ENCODE data around the gene TEDDM1. TPM values are rescaled to one million over a fixed set of nuclear protein-coding genes. Genes with fewer than 3 reads are reported as not detected.
"Not testable (repeated sequence)": the region's sequence is repeated elsewhere in the genome, so short reads cannot be mapped to it uniquely, and the experiment has no call there.

Gene TEDDM1
- total RNA-seq, result not detected
- not detected for polyA plus RNA-seq
- long read RNA-seq, donor 1, result 0 reads
- long read RNA-seq, donor 2, result 0 reads

- Histone ChIP-seq H3K9me3 (ENCODE audit: control insufficient read depth, low read length) (peaks cover 2% of the 10 kb centered on the region), H3K4me3 (ENCODE audit: low read length in 2 of 2) (no peak within 1 kb of the TSS), H3K4me1 (ENCODE audit: control insufficient read depth in 1 of 2, insufficient read depth in 2 of 2, low read length in 2 of 2) (no peaks in the 10 kb centered on the region), H3K27ac (ENCODE audit: low read depth in 1 of 2, low read length in 2 of 2) (no peak within 1 kb of the TSS), H3K36me3 (ENCODE audit: control insufficient read depth in 1 of 2, insufficient read depth in 2 of 2, low read length in 1 of 2) (no peaks in the 10 kb centered on the region), H3K27me3 (ENCODE audit: control insufficient read depth in 1 of 2, insufficient read depth in 2 of 2, low read length in 1 of 2) (no peaks in the 10 kb centered on the region)
- intact Hi-C loops (cut with DNase I), result no loop called here
- DNase-seq (no peak), ATAC-seq (ENCODE audit: low FRiP score) (no peak)
- WGBS, 2 donors, result 96% methylated on average over 4 of the region's 4 CpGs
Measured at GRCh38 chr1:182400567-182400966, at the start of gene TEDDM1. TSS of gene TEDDM1 (minus strand) at chr1:182400667. CDS start at chr1:182400485, 182 bp downstream.

GRCh38 chr1:182450087-182450486 is 49.6 kb upstream of the TEDDM1 start, which contains the start of gene RGSL1:
TSS of gene RGSL1 (plus strand) at chr1:182450146. CDS start at chr1:182450166, 20 bp downstream.
- Histone ChIP-seq H3K27me3 (ENCODE audit: control insufficient read depth in 1 of 2, insufficient read depth in 2 of 2, low read length in 1 of 2) (no peaks in the 10 kb centered on the region), H3K36me3 (ENCODE audit: control insufficient read depth in 1 of 2, insufficient read depth in 2 of 2, low read length in 1 of 2) (no peaks in the 10 kb centered on the region), H3K27ac (ENCODE audit: low read depth in 1 of 2, low read length in 2 of 2) (no peak within 1 kb of the TSS), H3K9me3 (ENCODE audit: control insufficient read depth, low read length) (no peaks in the 10 kb centered on the region), H3K4me3 (ENCODE audit: low read length in 2 of 2) (no peak within 1 kb of the TSS), H3K4me1 (ENCODE audit: control insufficient read depth in 1 of 2, insufficient read depth in 2 of 2, low read length in 2 of 2) (no peaks in the 10 kb centered on the region)
- no peak for ATAC-seq (ENCODE audit: low FRiP score)
- DNase-seq, result no peak
- intact Hi-C loops (cut with DNase I), result no loop called here

- intact Hi-C loops (cut with DNase I), result loop anchor here in 1 of 2 donors (5.0 kb wide), 2 partner anchors 145 to 340 kb away; partner anchors contain the start of gene NPL
Measured at GRCh38 chr1:182447660-182448059, 47.2 kb upstream of the TEDDM1 start.

GRCh38 chr1:182447124-182447523 is 46.7 kb upstream of the TEDDM1 start:
- WGBS, 2 donors, result 95 to 96% methylated on average over 2 of the region's 2 CpGs
- not testable (repeated sequence) for H3K4me1 ChIP-seq (ENCODE audit: control insufficient read depth in 1 of 2, insufficient read depth in 2 of 2, low read length in 2 of 2); H3K27me3 ChIP-seq (ENCODE audit: control insufficient read depth in 1 of 2, insufficient read depth in 2 of 2, low read length in 1 of 2); H3K4me3 ChIP-seq (ENCODE audit: low read length in 2 of 2); DNase-seq; H3K27ac ChIP-seq (ENCODE audit: low read depth in 1 of 2, low read length in 2 of 2); H3K36me3 ChIP-seq (ENCODE audit: control insufficient read depth in 1 of 2, insufficient read depth in 2 of 2, low read length in 1 of 2); ATAC-seq (ENCODE audit: low FRiP score); H3K9me3 ChIP-seq (ENCODE audit: control insufficient read depth, low read length)
- intact Hi-C loops (cut with DNase I), result loop anchor here in 1 of 2 donors (5.0 kb wide), 2 partner anchors 145 to 340 kb away; partner anchors contain the start of gene NPL

More at GRCh38 chr1:182447660-182448059, 47.2 kb upstream of the TEDDM1 start:
- DNase-seq (no peak), ATAC-seq (ENCODE audit: low FRiP score) (no peak)
- Histone ChIP-seq H3K27me3 (ENCODE audit: control insufficient read depth in 1 of 2, insufficient read depth in 2 of 2, low read length in 1 of 2) (no peaks in the 10 kb centered on the region), H3K27ac (ENCODE audit: low read depth in 1 of 2, low read length in 2 of 2) (no peak overlapping the region), H3K36me3 (ENCODE audit: control insufficient read depth in 1 of 2, insufficient read depth in 2 of 2, low read length in 1 of 2) (no peaks in the 10 kb centered on the region), H3K9me3 (ENCODE audit: control insufficient read depth, low read length) (no peaks in the 10 kb centered on the region), H3K4me1 (ENCODE audit: control insufficient read depth in 1 of 2, insufficient read depth in 2 of 2, low read length in 2 of 2) (no peaks in the 10 kb centered on the region), H3K4me3 (ENCODE audit: low read length in 2 of 2) (no peak overlapping the region)
- 82 to 88% methylated on average over 1 of the region's 1 CpG for WGBS, 2 donors

- Histone ChIP-seq H3K4me3 (ENCODE audit: low read length in 2 of 2) (no peak overlapping the region), H3K27me3 (ENCODE audit: control insufficient read depth in 1 of 2, insufficient read depth in 2 of 2, low read length in 1 of 2) (no peaks in the 10 kb centered on the region), H3K27ac (ENCODE audit: low read depth in 1 of 2, low read length in 2 of 2) (no peak overlapping the region), H3K4me1 (ENCODE audit: control insufficient read depth in 1 of 2, insufficient read depth in 2 of 2, low read length in 2 of 2) (no peaks in the 10 kb centered on the region), H3K36me3 (ENCODE audit: control insufficient read depth in 1 of 2, insufficient read depth in 2 of 2, low read length in 1 of 2) (no peaks in the 10 kb centered on the region), H3K9me3 (ENCODE audit: control insufficient read depth, low read length) (no peaks in the 10 kb centered on the region)
- WGBS, 2 donors, result 2 to 5% methylated on average over 3 of the region's 3 CpGs
- DNase-seq (no peak), ATAC-seq (ENCODE audit: low FRiP score) (no peak)
- intact Hi-C loops (cut with DNase I), result loop anchor here in 1 of 2 donors (5.0 kb wide), 2 partner anchors 146 to 341 kb away; partner anchors contain the start of gene NPL
Measured at GRCh38 chr1:182446033-182446669, 45.7 kb upstream of the TEDDM1 start.

- no peaks in the 10 kb centered on the region for H3K4me1 ChIP-seq (ENCODE audit: control insufficient read depth in 1 of 2, insufficient read depth in 2 of 2, low read length in 2 of 2)
- DNase-seq (no peak), ATAC-seq (ENCODE audit: low FRiP score) (no peak)
- H3K36me3 ChIP-seq (ENCODE audit: control insufficient read depth in 1 of 2, insufficient read depth in 2 of 2, low read length in 1 of 2), result no peaks in the 10 kb centered on the region
- no peak overlapping the region for H3K4me3 ChIP-seq (ENCODE audit: low read length in 2 of 2)
- H3K27me3 ChIP-seq (ENCODE audit: control insufficient read depth in 1 of 2, insufficient read depth in 2 of 2, low read length in 1 of 2), result no peaks in the 10 kb centered on the region
- no peak overlapping the region for H3K27ac ChIP-seq (ENCODE audit: low read depth in 1 of 2, low read length in 2 of 2)
- 59 to 63% methylated on average over 4 of the region's 4 CpGs for WGBS, 2 donors
- intact Hi-C loops (cut with DNase I), result no loop called here
- H3K9me3 ChIP-seq (ENCODE audit: control insufficient read depth, low read length), result no peaks in the 10 kb centered on the region
Measured at GRCh38 chr1:182444497-182444896, 44.0 kb upstream of the TEDDM1 start.

GRCh38 chr1:182442333-182442732 is 41.9 kb upstream of the TEDDM1 start:
- H3K27me3 ChIP-seq (ENCODE audit: control insufficient read depth in 1 of 2, insufficient read depth in 2 of 2, low read length in 1 of 2), result no peaks in the 10 kb centered on the region
- 90 to 93% methylated on average over 1 of the region's 1 CpG for WGBS, 2 donors
- H3K4me1 ChIP-seq (ENCODE audit: control insufficient read depth in 1 of 2, insufficient read depth in 2 of 2, low read length in 2 of 2), result no peaks in the 10 kb centered on the region
- ATAC-seq (ENCODE audit: low FRiP score), result no peak
- peaks cover 2% of the 10 kb centered on the region for H3K9me3 ChIP-seq (ENCODE audit: control insufficient read depth, low read length)
- no peak overlapping the region for H3K4me3 ChIP-seq (ENCODE audit: low read length in 2 of 2)
- no peaks in the 10 kb centered on the region for H3K36me3 ChIP-seq (ENCODE audit: control insufficient read depth in 1 of 2, insufficient read depth in 2 of 2, low read length in 1 of 2)
- no peak for DNase-seq
- intact Hi-C loops (cut with DNase I), result no loop called here
- no peak overlapping the region for H3K27ac ChIP-seq (ENCODE audit: low read depth in 1 of 2, low read length in 2 of 2)

GRCh38 chr1:182441719-182442118 is 41.3 kb upstream of the TEDDM1 start:
- Histone ChIP-seq H3K9me3 (ENCODE audit: control insufficient read depth, low read length) (peaks cover 2% of the 10 kb centered on the region), H3K27ac (ENCODE audit: low read depth in 1 of 2, low read length in 2 of 2) (no peak overlapping the region), H3K4me1 (ENCODE audit: control insufficient read depth in 1 of 2, insufficient read depth in 2 of 2, low read length in 2 of 2) (no peaks in the 10 kb centered on the region), H3K27me3 (ENCODE audit: control insufficient read depth in 1 of 2, insufficient read depth in 2 of 2, low read length in 1 of 2) (no peaks in the 10 kb centered on the region), H3K36me3 (ENCODE audit: control insufficient read depth in 1 of 2, insufficient read depth in 2 of 2, low read length in 1 of 2) (no peaks in the 10 kb centered on the region), H3K4me3 (ENCODE audit: low read length in 2 of 2) (no peak overlapping the region)
- DNase-seq, result no peak
- intact Hi-C loops (cut with DNase I), result no loop called here
- 91 to 92% methylated on average over 3 of the region's 3 CpGs for WGBS, 2 donors
- no peak for ATAC-seq (ENCODE audit: low FRiP score)

- H3K27me3 ChIP-seq (ENCODE audit: control insufficient read depth in 1 of 2, insufficient read depth in 2 of 2, low read length in 1 of 2), result no peaks in the 10 kb centered on the region
- WGBS, 2 donors, result 92 to 96% methylated on average over 1 of the region's 1 CpG
- intact Hi-C loops (cut with DNase I), result no loop called here
- H3K36me3 ChIP-seq (ENCODE audit: control insufficient read depth in 1 of 2, insufficient read depth in 2 of 2, low read length in 1 of 2), result no peaks in the 10 kb centered on the region
- peaks cover 2% of the 10 kb centered on the region for H3K9me3 ChIP-seq (ENCODE audit: control insufficient read depth, low read length)
- ATAC-seq (ENCODE audit: low FRiP score) (no peak), DNase-seq (no peak)
- no peak overlapping the region for H3K4me3 ChIP-seq (ENCODE audit: low read length in 2 of 2)
- H3K27ac ChIP-seq (ENCODE audit: low read depth in 1 of 2, low read length in 2 of 2), result no peak overlapping the region
- H3K4me1 ChIP-seq (ENCODE audit: control insufficient read depth in 1 of 2, insufficient read depth in 2 of 2, low read length in 2 of 2), result no peaks in the 10 kb centered on the region
Measured at GRCh38 chr1:182438326-182438725, 37.9 kb upstream of the TEDDM1 start.

Data from aorta (tissue), 5 donors.